ENCODE data around the gene MEI1. TPM values are rescaled to one million over a fixed set of nuclear protein-coding genes. Genes with fewer than 3 reads are reported as not detected.

MEI1 gene
- total RNA-seq, 1 donor from 2014 or later = 0.16 TPM

DNA sequence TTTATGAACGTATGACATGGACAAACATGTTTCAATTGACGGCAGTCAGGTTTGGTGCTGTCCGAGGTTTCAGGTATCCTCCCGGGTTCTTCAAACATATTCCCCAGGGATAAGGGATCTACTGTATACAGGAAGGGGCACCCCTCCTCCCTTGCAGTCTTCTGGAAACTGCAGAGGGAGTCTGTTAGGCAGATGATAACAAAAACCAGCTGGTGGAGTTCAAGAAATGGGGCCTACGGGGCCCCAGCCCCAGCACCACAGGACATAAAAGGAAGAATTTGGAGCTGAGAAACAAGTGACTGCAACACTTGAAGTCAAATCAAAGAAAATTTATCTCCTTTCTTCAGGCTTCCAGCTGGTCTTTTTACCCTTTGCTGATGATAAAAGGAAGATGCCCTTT is 42.7 kb upstream of the MEI1 start:
- Mint-ChIP-seq H3K9me3 (no peaks in the 10 kb centered on the region), H3K27me3 (ENCODE audit: low read depth) (no peaks in the 10 kb centered on the region), H3K27ac (ENCODE audit: unreplicated experiment) (no peak overlapping the region), H3K4me1 (no peaks in the 10 kb centered on the region), H3K36me3 (ENCODE audit: low read depth) (peaks cover 30% of the 10 kb centered on the region), H3K4me3 (no peak overlapping the region)
- TF ChIP-seq, protein P1, sequence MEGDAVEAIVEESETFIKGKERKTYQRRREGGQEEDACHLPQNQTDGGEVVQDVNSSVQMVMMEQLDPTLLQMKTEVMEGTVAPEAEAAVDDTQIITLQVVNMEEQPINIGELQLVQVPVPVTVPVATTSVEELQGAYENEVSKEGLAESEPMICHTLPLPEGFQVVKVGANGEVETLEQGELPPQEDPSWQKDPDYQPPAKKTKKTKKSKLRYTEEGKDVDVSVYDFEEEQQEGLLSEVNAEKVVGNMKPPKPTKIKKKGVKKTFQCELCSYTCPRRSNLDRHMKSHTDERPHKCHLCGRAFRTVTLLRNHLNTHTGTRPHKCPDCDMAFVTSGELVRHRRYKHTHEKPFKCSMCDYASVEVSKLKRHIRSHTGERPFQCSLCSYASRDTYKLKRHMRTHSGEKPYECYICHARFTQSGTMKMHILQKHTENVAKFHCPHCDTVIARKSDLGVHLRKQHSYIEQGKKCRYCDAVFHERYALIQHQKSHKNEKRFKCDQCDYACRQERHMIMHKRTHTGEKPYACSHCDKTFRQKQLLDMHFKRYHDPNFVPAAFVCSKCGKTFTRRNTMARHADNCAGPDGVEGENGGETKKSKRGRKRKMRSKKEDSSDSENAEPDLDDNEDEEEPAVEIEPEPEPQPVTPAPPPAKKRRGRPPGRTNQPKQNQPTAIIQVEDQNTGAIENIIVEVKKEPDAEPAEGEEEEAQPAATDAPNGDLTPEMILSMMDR (conservative IDR thresholded peaks at IDR 0.05) = no peak
- no peak for DNase-seq (ENCODE audit: low read depth, low spot score)

DNA sequence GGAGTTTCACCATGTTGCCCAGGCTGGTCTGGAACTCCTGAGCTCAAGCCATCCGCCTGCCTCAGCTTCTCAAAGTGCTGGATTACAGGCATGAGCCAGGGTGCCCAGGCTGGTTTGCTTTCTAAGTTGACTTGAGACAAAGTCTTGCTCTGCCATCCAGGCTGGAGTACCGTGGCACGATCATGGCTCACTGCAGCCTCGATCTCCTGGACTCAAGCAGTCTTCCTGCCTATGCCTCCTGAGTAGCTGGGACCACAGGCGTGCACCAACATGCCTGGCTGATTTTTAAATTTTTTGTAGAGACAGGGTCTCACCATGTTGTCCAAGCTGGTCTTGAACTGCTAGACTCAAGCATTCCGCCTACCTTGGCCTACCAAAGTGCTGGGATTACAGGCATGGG is 41.6 kb upstream of the MEI1 start:
- Mint-ChIP-seq H3K9me3 (no peaks in the 10 kb centered on the region), H3K36me3 (ENCODE audit: low read depth) (peaks cover 29% of the 10 kb centered on the region), H3K4me3 (no peak overlapping the region), H3K4me1 (no peaks in the 10 kb centered on the region), H3K27me3 (ENCODE audit: low read depth) (no peaks in the 10 kb centered on the region), H3K27ac (ENCODE audit: unreplicated experiment) (no peak overlapping the region)
- no peak for DNase-seq (ENCODE audit: low read depth, low spot score)
- TF ChIP-seq, protein P1 (conservative IDR thresholded peaks at IDR 0.05) = no peak

DNA sequence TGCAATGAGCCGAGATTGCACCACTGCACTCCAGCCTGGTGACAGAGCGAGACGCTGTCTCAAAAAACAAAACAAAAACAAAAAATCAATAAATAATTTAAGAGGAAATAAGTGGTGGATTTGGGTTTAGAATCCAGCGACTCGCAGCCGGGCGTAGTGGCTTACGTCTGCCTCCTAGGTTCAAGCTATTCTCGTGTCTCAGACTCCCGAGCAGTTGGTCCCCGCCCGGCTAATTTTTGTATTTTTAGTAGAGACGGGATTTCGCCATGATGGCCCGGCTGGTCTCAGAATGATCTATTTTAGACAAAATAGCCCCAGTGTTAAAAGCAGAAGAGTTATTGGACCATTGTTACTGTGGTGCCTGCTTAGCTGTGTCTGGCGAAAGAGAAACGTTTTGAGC is 40.4 kb upstream of the MEI1 start:
- H3K9me3 Mint-ChIP-seq = no peaks in the 10 kb centered on the region
- no peaks in the 10 kb centered on the region for H3K27me3 Mint-ChIP-seq (ENCODE audit: low read depth)
- TF ChIP-seq, protein P1 (conservative IDR thresholded peaks at IDR 0.05) = no peak
- H3K36me3 Mint-ChIP-seq (ENCODE audit: low read depth) = peaks cover 27% of the 10 kb centered on the region
- no peak overlapping the region for H3K27ac Mint-ChIP-seq (ENCODE audit: unreplicated experiment)
- no peak overlapping the region for H3K4me3 Mint-ChIP-seq
- H3K4me1 Mint-ChIP-seq = no peaks in the 10 kb centered on the region
- no peak for DNase-seq (ENCODE audit: low read depth, low spot score)

DNA sequence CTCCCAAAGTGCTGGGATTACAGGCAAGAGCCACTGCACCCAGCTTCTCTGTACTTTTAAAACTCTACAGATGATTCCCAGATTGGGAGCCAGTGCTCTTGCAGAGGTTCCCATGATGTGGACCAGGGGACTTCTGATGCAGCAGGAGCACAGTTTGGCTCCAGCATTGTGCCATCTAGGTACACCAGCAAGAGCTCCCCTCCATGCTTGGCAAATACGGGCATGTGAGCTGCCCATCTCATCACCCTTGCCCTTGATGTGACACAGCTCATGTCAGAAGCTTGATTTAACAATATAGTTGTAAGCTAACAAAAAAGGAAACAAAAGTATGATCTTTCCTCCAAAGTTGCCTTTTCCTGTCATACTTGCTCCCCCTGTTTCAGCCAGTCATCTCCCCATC is 39.4 kb upstream of the MEI1 start:
- H3K4me1 Mint-ChIP-seq = no peaks in the 10 kb centered on the region
- no peaks in the 10 kb centered on the region for H3K9me3 Mint-ChIP-seq
- DNase-seq (ENCODE audit: low read depth, low spot score) = no peak
- no peak overlapping the region for H3K27ac Mint-ChIP-seq (ENCODE audit: unreplicated experiment)
- no peaks in the 10 kb centered on the region for H3K27me3 Mint-ChIP-seq (ENCODE audit: low read depth)
- TF ChIP-seq, protein P1 (conservative IDR thresholded peaks at IDR 0.05) = no peak
- H3K36me3 Mint-ChIP-seq (ENCODE audit: low read depth) = peaks cover 21% of the 10 kb centered on the region
- H3K4me3 Mint-ChIP-seq = no peak overlapping the region

DNA sequence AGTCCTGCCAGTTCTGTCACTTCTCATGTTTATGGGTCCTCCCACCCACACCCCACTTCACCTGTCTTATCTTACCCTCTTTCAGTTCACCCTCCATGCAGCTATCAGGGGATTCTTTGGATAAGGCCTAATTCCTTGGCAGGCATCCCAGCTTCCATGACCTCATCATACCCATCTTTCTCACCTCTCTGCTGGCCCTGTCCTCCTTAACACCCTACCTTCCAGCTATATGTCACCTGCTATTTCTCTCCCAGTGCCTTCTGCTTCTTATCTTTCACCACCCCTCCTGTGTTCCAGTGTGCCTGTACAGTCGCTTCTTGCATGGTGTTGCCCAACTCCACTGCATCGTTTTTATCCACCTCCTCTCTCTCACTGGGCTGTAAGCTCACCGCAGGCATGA is 38.9 kb upstream of the MEI1 start:
- H3K36me3 Mint-ChIP-seq (ENCODE audit: low read depth) = peaks cover 20% of the 10 kb centered on the region
- H3K27me3 Mint-ChIP-seq (ENCODE audit: low read depth) = no peaks in the 10 kb centered on the region
- H3K9me3 Mint-ChIP-seq = no peaks in the 10 kb centered on the region
- H3K27ac Mint-ChIP-seq (ENCODE audit: unreplicated experiment) = no peak overlapping the region
- H3K4me3 Mint-ChIP-seq = no peak overlapping the region
- no peak for DNase-seq (ENCODE audit: low read depth, low spot score)
- TF ChIP-seq, protein P1 (conservative IDR thresholded peaks at IDR 0.05) = no peak
- no peaks in the 10 kb centered on the region for H3K4me1 Mint-ChIP-seq

DNA sequence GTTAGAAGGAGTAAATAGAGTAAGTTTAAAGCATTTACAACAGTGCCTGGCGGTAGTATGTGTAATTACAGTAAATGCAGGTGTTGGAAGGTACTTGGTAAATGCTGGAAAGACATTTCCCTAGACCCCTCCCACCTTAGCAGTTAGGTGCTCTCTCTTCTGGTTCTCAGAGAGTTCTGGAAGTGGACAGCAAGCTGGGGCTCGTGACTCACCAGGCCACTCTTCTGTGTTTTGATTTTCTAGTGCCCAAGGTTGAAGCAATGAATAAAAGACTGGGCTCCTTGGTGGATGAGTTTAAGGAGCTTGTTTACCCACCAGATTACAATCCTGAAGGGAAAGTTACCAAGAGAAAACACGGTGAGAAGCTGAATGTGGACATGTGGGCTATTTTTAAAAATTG is 38.2 kb upstream of the MEI1 start:
- Mint-ChIP-seq H3K27me3 (ENCODE audit: low read depth) (no peaks in the 10 kb centered on the region), H3K4me1 (no peaks in the 10 kb centered on the region), H3K4me3 (no peak overlapping the region), H3K36me3 (ENCODE audit: low read depth) (peaks cover 20% of the 10 kb centered on the region), H3K27ac (ENCODE audit: unreplicated experiment) (no peak overlapping the region), H3K9me3 (no peaks in the 10 kb centered on the region)
- TF ChIP-seq, protein P1 (conservative IDR thresholded peaks at IDR 0.05) = no peak
- DNase-seq (ENCODE audit: low read depth, low spot score) = no peak
